ENCODE data around the gene RCN1. TPM values are rescaled to one million over a fixed set of nuclear protein-coding genes. Genes with fewer than 3 reads are reported as not detected.
"Not testable (repeated sequence)": the region's sequence is repeated elsewhere in the genome, so short reads cannot be mapped to it uniquely, and the experiment has no call there.

Gene RCN1
- total RNA-seq, 1 experiment from 2014 or later = 412 TPM

GRCh38 chr11:32116668-32117067 is 25.8 kb downstream of the RCN1 start:
- no peak for TF ChIP-seq CTCF (conservative IDR thresholded peaks at IDR 0.05; ENCODE audit: low read depth, low read length)
- no peak for TF ChIP-seq EZH2 (IDR thresholded peaks at IDR 0.05; ENCODE audit: borderline replicate concordance, low read depth, low read length, poor library complexity, severe bottlenecking)
- intact Hi-C loops (cut with micrococcal nuclease; ENCODE audit: unreplicated experiment) = no loop called here
- H3K4me3 ChIP-seq (ENCODE audit: low read depth, low read length, poor library complexity, severe bottlenecking) = no peak overlapping the region
- ChIA-PET CTCF (no interaction called here), POLR2A (ENCODE audit: low non-redundant PET) (interaction anchor here (0.7 kb wide), 1 partner anchor 15 kb away, joined by 6 read pairs; no protein-coding TSS in a partner anchor)
- H3K27me3 ChIP-seq (replicated peaks; ENCODE audit: insufficient read depth, low read depth, low read length, poor library complexity) = no peaks in the 10 kb centered on the region
- no peaks in the 10 kb centered on the region for H3K36me3 ChIP-seq (ENCODE audit: insufficient read depth, low read length, poor library complexity, severe bottlenecking)
- no peak overlapping the region for H3K27ac ChIP-seq (ENCODE audit: low read depth, low read length, poor library complexity, severe bottlenecking)
- no peaks in the 10 kb centered on the region for H3K9me3 ChIP-seq (ENCODE audit: low read depth, low read length, poor library complexity, severe bottlenecking)
- BruUV-seq (replicated peaks) = no TSS peak
- peaks cover 8% of the 10 kb centered on the region for H3K4me1 ChIP-seq (ENCODE audit: insufficient read depth, low read length, poor library complexity, severe bottlenecking)
- DNase-seq (ENCODE audit: low spot score) = no peak

DNA sequence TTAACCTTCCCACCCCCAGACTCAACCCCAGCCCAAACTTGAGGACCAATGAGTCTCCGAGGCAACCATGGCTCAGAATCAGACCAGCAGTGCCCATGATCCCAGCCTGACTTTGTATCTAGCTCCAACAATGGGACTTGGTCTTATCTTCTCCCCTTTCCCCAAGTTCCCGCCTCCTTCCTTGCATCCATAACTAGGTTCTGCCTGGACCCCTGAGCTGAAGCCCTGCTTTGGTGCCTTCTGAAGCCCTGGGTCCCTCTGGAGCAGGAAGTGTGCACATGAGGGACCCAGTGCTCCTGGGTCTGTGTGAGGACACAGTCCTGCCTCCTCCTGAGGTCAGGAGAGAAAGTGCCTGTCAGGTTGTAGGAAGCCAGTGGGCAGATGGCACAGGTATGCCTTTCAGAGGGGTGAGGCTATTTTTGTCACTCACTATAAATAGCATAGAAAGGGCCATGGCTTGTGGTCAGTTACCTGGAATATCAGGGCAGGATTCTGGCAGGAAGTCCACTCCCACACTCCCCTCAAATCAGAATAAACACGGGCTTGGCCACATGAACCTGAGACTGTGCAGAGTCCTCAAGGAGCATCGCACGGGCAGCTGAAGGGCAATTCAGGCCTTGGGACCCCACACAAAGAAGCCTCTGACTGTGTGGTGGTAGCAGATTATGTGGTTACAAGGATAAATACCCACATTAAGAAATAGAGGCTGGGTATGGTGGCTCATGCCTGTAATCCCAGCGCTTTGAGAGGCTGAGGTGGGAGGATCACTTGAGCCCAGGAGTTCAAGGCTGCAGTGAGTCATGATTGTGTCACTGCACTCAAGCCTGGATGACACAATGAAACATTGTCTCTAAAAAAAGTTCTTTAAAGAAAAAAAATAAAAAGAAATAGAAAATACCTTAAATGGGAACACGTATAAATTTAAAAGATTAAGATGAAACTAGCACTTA is 27.4 kb downstream of the RCN1 start:
- BruUV-seq (replicated peaks) = no TSS peak
- TF ChIP-seq EZH2 (IDR thresholded peaks at IDR 0.05; ENCODE audit: borderline replicate concordance, low read depth, low read length, poor library complexity, severe bottlenecking) (no peak), CTCF (conservative IDR thresholded peaks at IDR 0.05; ENCODE audit: low read depth, low read length) (no peak)
- Histone ChIP-seq H3K4me3 (ENCODE audit: low read depth, low read length, poor library complexity, severe bottlenecking) (no peak overlapping the region), H3K9me3 (ENCODE audit: low read depth, low read length, poor library complexity, severe bottlenecking) (no peaks in the 10 kb centered on the region), H3K4me1 (ENCODE audit: insufficient read depth, low read length, poor library complexity, severe bottlenecking) (peaks cover 4% of the 10 kb centered on the region), H3K27me3 (replicated peaks; ENCODE audit: insufficient read depth, low read depth, low read length, poor library complexity) (peaks cover 7% of the 10 kb centered on the region), H3K27ac (ENCODE audit: low read depth, low read length, poor library complexity, severe bottlenecking) (no peak overlapping the region), H3K36me3 (ENCODE audit: insufficient read depth, low read length, poor library complexity, severe bottlenecking) (no peaks in the 10 kb centered on the region)
- peak; percentile 53 for DNase-seq (ENCODE audit: low spot score)
- intact Hi-C loops (cut with micrococcal nuclease; ENCODE audit: unreplicated experiment) = no loop called here
- CTCF ChIA-PET = interaction anchor here (0.5 kb wide), 1 partner anchor 743 kb away, joined by 6 read pairs; no protein-coding TSS in a partner anchor
- POLR2A ChIA-PET (ENCODE audit: low non-redundant PET) = interaction anchor here (0.5 kb wide), 1 partner anchor 28 kb away, joined by 4 read pairs; the partner anchor contains the start of gene RCN1

- DNase-seq (ENCODE audit: low spot score); H3K27ac ChIP-seq (ENCODE audit: low read depth, low read length, poor library complexity, severe bottlenecking); H3K9me3 ChIP-seq (ENCODE audit: low read depth, low read length, poor library complexity, severe bottlenecking); CTCF ChIA-PET; BruUV-seq (replicated peaks); intact Hi-C loops (cut with micrococcal nuclease; ENCODE audit: unreplicated experiment); H3K4me3 ChIP-seq (ENCODE audit: low read depth, low read length, poor library complexity, severe bottlenecking); H3K36me3 ChIP-seq (ENCODE audit: insufficient read depth, low read length, poor library complexity, severe bottlenecking); H3K27me3 ChIP-seq (replicated peaks; ENCODE audit: insufficient read depth, low read depth, low read length, poor library complexity); H3K4me1 ChIP-seq (ENCODE audit: insufficient read depth, low read length, poor library complexity, severe bottlenecking): not testable (repeated sequence)
- POLR2A ChIA-PET (ENCODE audit: low non-redundant PET) = interaction anchor here (0.7 kb wide), 1 partner anchor 35 kb away, joined by 3 read pairs; no protein-coding TSS in a partner anchor
Measured at GRCh38 chr11:32119139-32119538, 28.3 kb downstream of the RCN1 start.
